Left ventricle myocardium inferior (tissue), 1 donor: ENCODE data around the gene TXN2. TPM values are rescaled to one million over a fixed set of nuclear protein-coding genes. Genes with fewer than 3 reads are reported as not detected.

Experiments used
- DNase-seq: peaks from one replicate; pipeline ENCODE4 v3.0.0-alpha.2; 2020
- H3K27ac ChIP-seq: fragments of 200-600 bp; replicated peaks from 2 replicates; pipeline ENCODE4 v1.8.0; 2021
- H3K27me3 ChIP-seq: fragments of 200-600 bp; 2 replicates; pipeline ENCODE4 v1.8.0; 2021; ENCODE audit warnings: low read depth
- H3K36me3 ChIP-seq: fragments of 200-600 bp; 2 replicates; pipeline ENCODE4 v1.8.0; 2021
- H3K4me1 ChIP-seq: fragments of 200-600 bp; 2 replicates; pipeline ENCODE4 v1.8.0; 2021
- H3K4me3 ChIP-seq: fragments of 200-600 bp; 2 replicates; pipeline ENCODE4 v1.8.0; 2021; ENCODE audit warnings: mild to moderate bottlenecking, moderate library complexity
- H3K9me3 ChIP-seq: fragments of 200-600 bp; replicated peaks from 2 replicates; pipeline ENCODE4 v1.8.0; 2021
- intact Hi-C: fragments of 100-400 bp; cut with micrococcal nuclease; formaldehyde crosslinking; loops from one replicate; pipeline ENCODE4 v1.11.0; 2022
- total RNA-seq: library from RNA; stranded (reverse); fragmentation: NEBNext Ultra II Directional; extraction: Animal tissue kit (Norgen Biotek cat#: 25700); gene quantifications from one replicate; pipeline ENCODE4 v1.2.1, GENCODE V29; 2021
- TF ChIP-seq, protein P1 (sequence below): fragments of 200-600 bp; IDR thresholded peaks from 2 replicates; pipeline ENCODE4 v1.8.0; 2021; ENCODE audit warnings: antibody characterized with exemption, mild to moderate bottlenecking, borderline replicate concordance
- donor health status: DM: no; HTN: yes; CAD: no; lungs with severe emphysema.

Gene TXN2
- total RNA-seq, 1 donor from 2014 or later = 113 TPM

DNA sequence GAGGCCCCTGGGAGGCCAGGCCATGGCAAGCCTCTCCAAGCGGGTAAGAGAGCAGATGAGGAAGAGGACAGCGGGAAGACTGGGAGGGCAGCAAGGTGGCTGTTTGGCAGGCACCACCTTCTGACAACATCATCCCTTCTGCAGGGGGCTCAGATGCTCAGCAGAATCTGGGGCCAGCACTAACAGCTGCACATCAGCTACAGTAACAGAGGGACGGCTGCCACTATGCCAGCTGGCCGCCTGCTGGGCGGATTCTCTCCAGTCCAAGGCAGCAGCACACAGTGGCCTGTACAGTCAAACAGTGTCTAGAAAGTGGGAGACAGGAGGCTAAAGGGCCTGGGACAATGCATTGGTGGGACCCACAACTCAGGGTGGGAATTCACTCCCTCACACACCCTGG lies 10.7 kb upstream of the TXN2 start:
- DNase-seq = no peak
- intact Hi-C loops = no loop called here
- Histone ChIP-seq H3K27ac (no peak overlapping the region), H3K9me3 (no peaks in the 10 kb centered on the region), H3K4me3 (no peak overlapping the region), H3K4me1 (no peaks in the 10 kb centered on the region), H3K27me3 (no peaks in the 10 kb centered on the region), H3K36me3 (peaks cover 15% of the 10 kb centered on the region)
- TF ChIP-seq, protein P1, sequence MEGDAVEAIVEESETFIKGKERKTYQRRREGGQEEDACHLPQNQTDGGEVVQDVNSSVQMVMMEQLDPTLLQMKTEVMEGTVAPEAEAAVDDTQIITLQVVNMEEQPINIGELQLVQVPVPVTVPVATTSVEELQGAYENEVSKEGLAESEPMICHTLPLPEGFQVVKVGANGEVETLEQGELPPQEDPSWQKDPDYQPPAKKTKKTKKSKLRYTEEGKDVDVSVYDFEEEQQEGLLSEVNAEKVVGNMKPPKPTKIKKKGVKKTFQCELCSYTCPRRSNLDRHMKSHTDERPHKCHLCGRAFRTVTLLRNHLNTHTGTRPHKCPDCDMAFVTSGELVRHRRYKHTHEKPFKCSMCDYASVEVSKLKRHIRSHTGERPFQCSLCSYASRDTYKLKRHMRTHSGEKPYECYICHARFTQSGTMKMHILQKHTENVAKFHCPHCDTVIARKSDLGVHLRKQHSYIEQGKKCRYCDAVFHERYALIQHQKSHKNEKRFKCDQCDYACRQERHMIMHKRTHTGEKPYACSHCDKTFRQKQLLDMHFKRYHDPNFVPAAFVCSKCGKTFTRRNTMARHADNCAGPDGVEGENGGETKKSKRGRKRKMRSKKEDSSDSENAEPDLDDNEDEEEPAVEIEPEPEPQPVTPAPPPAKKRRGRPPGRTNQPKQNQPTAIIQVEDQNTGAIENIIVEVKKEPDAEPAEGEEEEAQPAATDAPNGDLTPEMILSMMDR = no peak

DNA sequence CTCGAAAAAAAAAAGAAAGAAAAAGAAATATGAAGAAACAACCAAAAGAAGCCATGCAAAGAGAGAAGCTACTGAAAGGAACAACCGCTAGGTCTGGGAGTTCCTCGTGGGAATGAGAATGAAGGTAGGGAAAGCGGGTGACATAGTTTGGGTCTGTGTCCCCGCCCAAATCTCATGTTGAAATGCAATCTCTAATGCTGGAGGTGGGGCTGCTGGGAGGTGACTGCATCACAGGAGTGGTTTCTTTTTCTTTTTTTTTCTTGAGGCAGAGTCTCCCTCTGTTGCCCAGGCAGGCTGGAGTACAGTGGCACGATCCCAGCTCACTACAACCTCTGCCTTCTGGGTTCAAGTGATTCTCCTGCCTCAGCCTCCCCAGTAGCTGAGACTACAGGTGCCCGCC lies 9.7 kb upstream of the TXN2 start:
- H3K27ac ChIP-seq = no peak overlapping the region

DNA sequence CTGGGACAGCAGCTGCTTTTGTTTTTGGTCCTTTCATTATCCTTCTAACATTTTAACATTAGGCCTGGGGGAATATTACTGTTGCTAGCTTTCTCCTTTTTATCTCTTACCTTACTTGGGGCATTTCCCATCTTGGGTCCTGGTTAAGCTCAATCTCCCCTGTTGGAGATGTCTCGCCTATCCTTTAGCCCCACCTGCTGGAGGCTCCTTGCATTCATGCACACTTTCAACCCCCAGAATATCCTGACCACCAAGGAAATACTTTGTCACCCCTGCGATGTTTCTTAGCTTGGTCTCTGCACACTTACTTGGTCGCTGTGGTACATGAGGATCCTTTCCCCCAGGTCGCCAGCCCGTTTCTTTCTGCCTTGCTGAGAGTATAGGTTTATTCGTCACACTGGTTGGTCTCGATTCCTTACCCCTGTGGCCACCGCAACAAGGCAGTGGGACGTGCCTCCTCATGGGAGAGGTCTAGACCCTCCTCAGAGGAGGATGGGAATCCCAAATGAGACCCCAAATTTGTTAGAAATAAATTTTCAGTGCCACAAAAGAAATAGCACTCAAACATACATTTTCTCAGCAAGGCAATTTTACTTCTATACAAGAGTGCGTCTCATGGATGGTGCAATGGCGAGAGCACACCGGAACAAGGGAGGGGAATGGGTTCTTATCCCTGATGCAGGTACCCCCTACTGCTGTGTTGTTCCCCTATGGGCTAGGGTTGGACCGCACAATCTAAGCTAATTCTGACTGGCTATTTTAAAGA lies 5.4 kb upstream of the TXN2 start:
- TF ChIP-seq, protein P1 = peak; percentile 79
- intact Hi-C loops = loop anchor here (10.0 kb wide), 1 partner anchor 292 kb away; no protein-coding TSS in a partner anchor
- H3K27me3 ChIP-seq = no peaks in the 10 kb centered on the region
- H3K9me3 ChIP-seq = no peaks in the 10 kb centered on the region
- DNase-seq = no peak
- no peak overlapping the region for H3K4me3 ChIP-seq
- H3K36me3 ChIP-seq = peaks cover 15% of the 10 kb centered on the region
- H3K4me1 ChIP-seq = peaks cover 7% of the 10 kb centered on the region
- no peak overlapping the region for H3K27ac ChIP-seq

More for the DNA sequence above, 9.7 kb upstream of the TXN2 start:
- DNase-seq = no peak
- Histone ChIP-seq H3K36me3 (peaks cover 15% of the 10 kb centered on the region), H3K9me3 (no peaks in the 10 kb centered on the region), H3K27me3 (no peaks in the 10 kb centered on the region), H3K4me1 (no peaks in the 10 kb centered on the region), H3K4me3 (no peak overlapping the region)
- intact Hi-C loops = no loop called here
- TF ChIP-seq, protein P1 = no peak

DNA sequence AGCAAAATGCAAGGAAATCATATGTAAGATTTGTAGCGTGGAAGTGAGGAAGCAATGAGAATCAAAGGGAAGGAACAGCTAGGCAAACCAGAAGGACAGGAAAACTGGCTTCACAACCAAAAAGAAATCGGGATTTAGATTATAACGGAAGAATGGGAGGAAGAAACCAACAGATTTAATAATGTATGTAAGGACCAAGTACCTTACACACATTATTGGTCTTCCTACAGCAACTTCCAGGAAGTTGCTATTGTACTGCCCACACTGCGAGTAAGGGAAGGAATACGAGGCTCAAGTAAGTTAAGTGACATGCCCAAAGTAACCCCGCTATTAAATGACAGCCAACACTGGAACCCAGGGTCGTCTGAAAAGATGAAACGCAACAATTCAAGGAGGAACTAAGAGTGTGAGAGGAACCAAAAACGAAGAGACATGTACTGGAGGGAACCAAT lies 473 bp downstream of the TXN2 start:
- intact Hi-C loops = loop anchor here (10.0 kb wide), 1 partner anchor 286 kb away; no protein-coding TSS in a partner anchor

DNA sequence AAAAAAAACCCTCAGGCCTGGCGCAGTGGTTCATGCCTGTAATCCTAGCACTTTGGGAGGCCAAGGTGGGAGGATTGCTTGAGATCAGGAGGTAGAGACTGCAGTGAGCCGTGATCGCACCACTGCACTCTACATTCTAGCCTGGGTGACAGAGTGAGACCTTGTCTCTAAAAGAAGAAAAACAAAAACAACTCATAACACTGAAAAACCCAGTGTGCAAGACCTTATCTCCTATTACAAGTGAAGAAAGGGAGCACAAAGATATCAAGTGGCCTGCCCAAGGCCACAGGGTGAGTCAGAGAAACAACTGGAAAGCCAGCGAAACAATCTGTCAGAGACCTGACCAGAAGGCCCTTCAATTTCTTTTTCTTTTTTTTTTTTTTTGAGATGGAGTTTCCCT lies 2.5 kb downstream of the TXN2 start:
- TF ChIP-seq, protein P1 = no peak
- intact Hi-C loops = no loop called here
- H3K36me3 ChIP-seq = peaks cover 64% of the 10 kb centered on the region
- no peaks in the 10 kb centered on the region for H3K9me3 ChIP-seq
- no peaks in the 10 kb centered on the region for H3K27me3 ChIP-seq
- peaks cover 39% of the 10 kb centered on the region for H3K4me1 ChIP-seq
- no peak overlapping the region for H3K4me3 ChIP-seq
- DNase-seq = no peak
- no peak overlapping the region for H3K27ac ChIP-seq

More for the DNA sequence above, 473 bp downstream of the TXN2 start:
- TF ChIP-seq, protein P1 = no peak
- no peaks in the 10 kb centered on the region for H3K27me3 ChIP-seq
- peaks cover 27% of the 10 kb centered on the region for H3K4me1 ChIP-seq
- peak overlapping the region; percentile 99 for H3K27ac ChIP-seq
- DNase-seq = no peak
- peak overlapping the region; percentile 92 for H3K4me3 ChIP-seq
- H3K9me3 ChIP-seq = no peaks in the 10 kb centered on the region
- H3K36me3 ChIP-seq = peaks cover 44% of the 10 kb centered on the region
